ENCODE results near the gene RNASE12.

The RNASE12 gene

DNA sequence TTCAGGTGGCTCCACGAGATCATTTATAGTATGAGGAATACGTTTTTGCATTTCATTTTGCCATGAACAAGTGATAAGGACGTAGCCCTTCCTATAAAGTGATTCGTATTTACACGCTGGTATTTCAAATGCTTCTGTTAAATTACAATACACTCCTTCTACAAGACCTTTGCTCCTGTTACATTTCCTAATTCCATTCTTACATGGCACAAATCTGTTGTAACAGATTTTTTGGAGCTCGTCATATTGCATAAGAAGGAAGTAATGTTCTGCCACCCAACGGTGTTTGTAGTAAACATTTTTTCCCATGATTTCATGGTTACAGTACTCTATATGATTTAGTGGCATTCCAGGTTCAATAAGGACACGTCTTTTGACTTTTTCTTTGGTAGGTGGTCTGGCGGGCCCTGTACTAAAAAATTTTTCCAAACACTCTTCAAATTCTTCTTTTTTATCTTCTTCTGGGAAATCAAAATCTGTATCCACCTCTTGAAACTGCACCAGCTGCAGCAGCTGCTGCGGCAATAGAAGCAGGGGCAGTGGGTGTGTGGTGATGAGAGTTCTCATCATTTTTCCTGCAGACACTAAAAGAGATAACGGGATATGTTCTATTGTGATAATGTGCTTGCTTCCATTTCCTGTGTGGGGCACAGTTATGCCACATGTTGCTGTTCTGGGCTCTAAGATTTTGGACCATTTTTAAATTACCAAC lies 34.5 kb downstream of the RNASE12 start:
- DNase-seq, result no peak
- Histone ChIP-seq H3K27me3 (peaks cover 11% of the 10 kb centered on the region; the same call in 1 of the 2 replicates), H3K9me3 (no peaks in the 10 kb centered on the region), H3K4me1 (no peaks in the 10 kb centered on the region), H3K36me3 (no peaks in the 10 kb centered on the region), H3K4me3 (ENCODE audit: low read depth, low read length) (no peak overlapping the region)
- TF ChIP-seq, protein P1, sequence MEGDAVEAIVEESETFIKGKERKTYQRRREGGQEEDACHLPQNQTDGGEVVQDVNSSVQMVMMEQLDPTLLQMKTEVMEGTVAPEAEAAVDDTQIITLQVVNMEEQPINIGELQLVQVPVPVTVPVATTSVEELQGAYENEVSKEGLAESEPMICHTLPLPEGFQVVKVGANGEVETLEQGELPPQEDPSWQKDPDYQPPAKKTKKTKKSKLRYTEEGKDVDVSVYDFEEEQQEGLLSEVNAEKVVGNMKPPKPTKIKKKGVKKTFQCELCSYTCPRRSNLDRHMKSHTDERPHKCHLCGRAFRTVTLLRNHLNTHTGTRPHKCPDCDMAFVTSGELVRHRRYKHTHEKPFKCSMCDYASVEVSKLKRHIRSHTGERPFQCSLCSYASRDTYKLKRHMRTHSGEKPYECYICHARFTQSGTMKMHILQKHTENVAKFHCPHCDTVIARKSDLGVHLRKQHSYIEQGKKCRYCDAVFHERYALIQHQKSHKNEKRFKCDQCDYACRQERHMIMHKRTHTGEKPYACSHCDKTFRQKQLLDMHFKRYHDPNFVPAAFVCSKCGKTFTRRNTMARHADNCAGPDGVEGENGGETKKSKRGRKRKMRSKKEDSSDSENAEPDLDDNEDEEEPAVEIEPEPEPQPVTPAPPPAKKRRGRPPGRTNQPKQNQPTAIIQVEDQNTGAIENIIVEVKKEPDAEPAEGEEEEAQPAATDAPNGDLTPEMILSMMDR (IDR thresholded peaks at IDR 0.05; ENCODE audit: low read depth, low read length), result no peak

DNA sequence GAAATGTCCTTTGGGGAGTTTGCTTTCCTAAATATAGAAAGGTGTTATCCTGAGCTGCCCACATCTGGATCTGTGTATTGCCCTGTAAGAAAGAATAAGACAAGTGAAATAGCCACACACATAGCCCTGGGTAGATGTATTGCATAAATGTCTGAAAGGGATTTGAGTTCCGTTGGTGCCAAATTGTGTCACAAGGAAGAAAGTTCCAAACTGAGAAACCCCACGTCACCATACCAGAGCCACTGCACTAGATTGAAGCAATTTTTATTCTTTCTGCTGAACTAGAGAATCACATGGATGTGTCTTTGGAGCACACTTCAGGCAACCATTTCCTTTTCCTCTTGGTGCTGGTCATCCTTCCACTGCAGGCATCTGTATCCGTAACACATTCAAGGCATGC lies 35.3 kb downstream of the RNASE12 start:
- Histone ChIP-seq H3K4me1 (no peaks in the 10 kb centered on the region), H3K27me3 (peaks cover 13% of the 10 kb centered on the region), H3K9me3 (no peaks in the 10 kb centered on the region), H3K4me3 (ENCODE audit: low read depth, low read length) (no peak overlapping the region), H3K36me3 (no peaks in the 10 kb centered on the region)
- no peak for DNase-seq
- TF ChIP-seq, protein P1 (IDR thresholded peaks at IDR 0.05; ENCODE audit: low read depth, low read length), result no peak

GRCh38 chr14:20553024-20553423 lies 38.2 kb downstream of the RNASE12 start:
- Histone ChIP-seq H3K36me3 (no peaks in the 10 kb centered on the region), H3K4me3 (ENCODE audit: low read depth, low read length) (no peak overlapping the region), H3K9me3 (no peaks in the 10 kb centered on the region), H3K4me1 (no peaks in the 10 kb centered on the region), H3K27me3 (peaks cover 14% of the 10 kb centered on the region)
- TF ChIP-seq, protein P1 (IDR thresholded peaks at IDR 0.05; ENCODE audit: low read depth, low read length), result no peak
- no peak for DNase-seq

- peaks cover 18% of the 10 kb centered on the region for H3K27me3 ChIP-seq
- H3K9me3 ChIP-seq, result no peaks in the 10 kb centered on the region
- TF ChIP-seq, protein P1 (IDR thresholded peaks at IDR 0.05; ENCODE audit: low read depth, low read length), result no peak
- DNase-seq, result no peak
- no peaks in the 10 kb centered on the region for H3K36me3 ChIP-seq
- no peak overlapping the region for H3K4me3 ChIP-seq (ENCODE audit: low read depth, low read length)
- H3K4me1 ChIP-seq, result no peaks in the 10 kb centered on the region
Observed at GRCh38 chr14:20551606-20552005, 39.6 kb downstream of the RNASE12 start.

GRCh38 chr14:20550926-20551325 lies 40.2 kb downstream of the RNASE12 start:
- Histone ChIP-seq H3K4me1 (no peaks in the 10 kb centered on the region), H3K27me3 (peaks cover 13% of the 10 kb centered on the region; the same call in 1 of the 2 replicates)
- TF ChIP-seq, protein P1 (IDR thresholded peaks at IDR 0.05; ENCODE audit: low read depth, low read length), result no peak

DNA sequence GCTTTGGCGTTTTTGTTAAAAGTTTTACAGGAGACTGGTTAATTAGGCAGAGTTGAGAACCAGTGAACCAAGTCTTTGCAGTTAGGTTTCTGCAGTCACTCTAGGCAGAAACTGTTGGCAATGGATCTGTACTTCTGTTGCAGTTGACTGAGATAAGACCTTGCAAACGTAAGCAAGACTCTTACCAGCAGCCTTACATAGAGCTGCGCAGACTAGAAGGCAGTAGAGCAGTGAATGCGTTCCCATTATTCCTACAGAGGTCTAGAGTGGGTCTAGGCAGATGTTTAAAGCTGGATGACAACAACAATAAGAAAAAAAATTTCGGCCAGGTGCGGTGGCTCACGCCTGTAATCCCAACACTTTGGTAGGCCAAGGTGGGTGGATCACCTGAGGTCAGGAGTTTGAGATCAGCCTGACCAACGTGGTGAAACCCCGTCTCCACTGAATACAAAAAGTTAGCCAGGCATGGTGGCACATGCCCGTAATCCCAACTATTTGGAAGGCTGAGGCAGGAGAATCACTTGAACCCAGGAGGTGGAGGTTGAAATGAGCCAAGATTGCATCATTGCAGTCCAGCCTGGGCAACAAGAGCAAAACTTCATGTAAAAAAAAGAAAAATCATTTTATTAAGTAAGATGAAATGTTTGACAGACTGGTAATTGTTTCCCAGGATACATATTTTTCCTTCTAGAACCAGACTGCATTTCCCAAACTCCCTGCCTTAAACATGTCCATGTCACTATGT lies 42.6 kb downstream of the RNASE12 start:
- H3K36me3 ChIP-seq, result no peaks in the 10 kb centered on the region
- DNase-seq, result no peak
- H3K9me3 ChIP-seq, result no peaks in the 10 kb centered on the region
- H3K4me1 ChIP-seq, result no peaks in the 10 kb centered on the region
- H3K27me3 ChIP-seq, result peaks cover 17% of the 10 kb centered on the region; the same call in 1 of the 2 replicates
- TF ChIP-seq, protein P1 (IDR thresholded peaks at IDR 0.05; ENCODE audit: low read depth, low read length), result no peak
- H3K4me3 ChIP-seq (ENCODE audit: low read depth, low read length), result no peak overlapping the region

More at GRCh38 chr14:20550926-20551325, 40.2 kb downstream of the RNASE12 start:
- DNase-seq, result no peak
- no peaks in the 10 kb centered on the region for H3K9me3 ChIP-seq
- no peaks in the 10 kb centered on the region for H3K36me3 ChIP-seq
- no peak overlapping the region for H3K4me3 ChIP-seq (ENCODE audit: low read depth, low read length)
